NOMO-1 (cell line): ENCODE data around the gene C3orf20.
"Not testable (repeated sequence)": the region's sequence is repeated elsewhere in the genome, so short reads cannot be mapped to it uniquely, and the experiment has no call there.

ENCODE experiments used
- DNase-seq, 2 experiments: peaks; one replicate each; lab custom pipeline; 2025; ENCODE audit not compliant: unreplicated experiment in 2 of 2; lab: John Stamatoyannopoulos, UW

C3orf20 gene

DNA sequence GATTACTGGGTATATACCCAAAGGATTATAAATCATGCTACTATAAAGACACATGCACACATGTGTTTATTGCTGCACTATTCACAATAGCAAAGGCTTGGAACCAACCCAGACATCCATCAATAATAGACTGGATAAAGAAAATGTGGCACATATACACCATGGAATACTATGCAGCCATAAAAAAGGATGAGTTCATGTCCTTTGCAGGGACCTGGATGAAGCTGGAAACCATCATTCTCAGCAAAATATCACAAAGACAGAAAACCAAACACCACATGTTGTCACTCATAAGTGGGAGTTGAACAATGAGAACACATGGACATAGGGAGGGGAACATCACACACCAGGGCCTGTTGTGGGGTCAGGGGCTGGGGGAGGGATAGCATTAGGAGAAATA, 78.0 kb downstream of the C3orf20 start:
- not testable (repeated sequence) for DNase-seq

DNA sequence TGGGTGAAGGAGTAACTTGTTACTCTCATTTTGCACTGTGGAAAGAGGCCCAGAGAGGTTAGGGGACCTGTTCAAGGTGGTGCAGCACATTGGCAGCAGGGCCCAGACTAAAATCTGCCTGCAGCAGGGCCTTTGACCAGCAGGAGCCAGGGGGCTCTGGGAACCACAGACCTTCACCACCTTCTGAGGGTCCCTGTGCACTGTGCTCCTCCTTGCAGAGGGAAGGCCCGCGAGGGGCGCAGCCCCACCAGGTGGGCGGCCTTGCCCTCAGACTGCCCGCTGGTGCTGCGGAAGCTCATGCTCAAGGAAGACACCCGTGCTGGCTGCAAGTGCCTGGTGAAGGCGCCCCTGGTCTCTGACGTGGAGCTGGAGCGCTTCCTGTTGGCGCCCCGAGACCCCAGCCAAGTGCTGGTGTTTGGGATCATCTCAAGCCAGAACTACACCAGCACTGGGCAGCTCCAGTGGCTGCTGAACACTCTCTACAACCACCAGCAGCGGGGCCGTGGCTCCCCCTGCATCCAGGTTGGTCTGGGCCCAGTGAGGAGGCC, 82.3 kb downstream of the C3orf20 start:
- DNase-seq, result no peak

DNA sequence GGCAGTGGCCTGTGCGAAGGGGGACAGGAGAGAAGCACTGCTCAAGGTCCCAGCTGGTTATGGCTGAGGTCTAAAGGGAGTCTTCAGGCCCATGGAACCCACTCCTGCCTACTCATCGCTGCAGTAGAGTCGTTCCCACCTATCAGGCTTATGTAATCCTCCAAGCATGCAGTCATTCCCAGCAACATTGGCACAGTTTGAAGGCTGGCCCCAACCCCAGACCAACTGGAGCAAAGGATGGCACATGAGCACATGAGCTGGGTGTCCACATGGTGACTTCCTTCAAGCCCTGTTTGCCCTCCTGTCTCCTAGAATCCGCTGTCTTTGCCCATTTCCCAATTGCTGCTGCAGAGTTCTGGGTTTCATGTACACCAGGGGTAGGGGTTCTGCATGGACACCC, 83.4 kb downstream of the C3orf20 start:
- DNase-seq, result no peak

DNA sequence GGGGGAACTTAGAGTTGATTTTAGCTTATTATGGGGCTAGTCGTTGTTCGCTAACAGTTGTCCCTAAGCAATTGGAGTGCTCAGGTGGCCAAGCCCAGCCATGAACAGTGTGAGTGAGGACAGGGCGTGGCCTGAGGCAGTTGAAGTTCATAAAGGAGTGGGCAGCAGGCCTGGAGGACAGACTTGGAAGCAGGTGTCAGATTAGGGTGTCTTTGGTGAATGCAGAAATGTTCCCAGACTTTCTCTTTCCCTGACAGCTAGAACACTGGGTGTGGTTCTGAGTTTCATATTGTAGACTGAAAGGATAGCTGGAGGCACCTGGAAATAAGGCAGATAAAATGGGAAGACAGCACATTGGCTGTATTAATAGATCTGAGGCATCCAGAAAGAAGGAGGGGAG, 84.0 kb downstream of the C3orf20 start:
- no peak for DNase-seq

DNA sequence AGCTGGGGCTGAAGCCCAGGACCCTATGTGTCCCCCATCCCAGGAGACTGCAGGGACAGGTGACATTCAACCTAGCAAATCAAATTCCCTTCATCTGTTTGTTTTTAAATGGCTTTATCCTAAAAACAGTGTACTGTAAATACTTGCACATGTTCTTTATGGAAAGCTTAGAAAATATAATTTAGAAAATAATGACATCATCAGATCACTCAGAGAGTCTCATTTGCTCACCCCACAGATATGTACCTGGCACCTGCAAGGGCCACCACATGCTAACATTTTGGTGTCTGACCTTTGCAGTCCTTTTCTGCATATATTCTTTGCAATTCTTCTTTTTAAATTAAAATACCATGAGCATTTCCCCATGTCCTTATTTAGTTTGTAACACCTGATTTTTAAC, 85.2 kb downstream of the C3orf20 start:
- no peak for DNase-seq

DNA sequence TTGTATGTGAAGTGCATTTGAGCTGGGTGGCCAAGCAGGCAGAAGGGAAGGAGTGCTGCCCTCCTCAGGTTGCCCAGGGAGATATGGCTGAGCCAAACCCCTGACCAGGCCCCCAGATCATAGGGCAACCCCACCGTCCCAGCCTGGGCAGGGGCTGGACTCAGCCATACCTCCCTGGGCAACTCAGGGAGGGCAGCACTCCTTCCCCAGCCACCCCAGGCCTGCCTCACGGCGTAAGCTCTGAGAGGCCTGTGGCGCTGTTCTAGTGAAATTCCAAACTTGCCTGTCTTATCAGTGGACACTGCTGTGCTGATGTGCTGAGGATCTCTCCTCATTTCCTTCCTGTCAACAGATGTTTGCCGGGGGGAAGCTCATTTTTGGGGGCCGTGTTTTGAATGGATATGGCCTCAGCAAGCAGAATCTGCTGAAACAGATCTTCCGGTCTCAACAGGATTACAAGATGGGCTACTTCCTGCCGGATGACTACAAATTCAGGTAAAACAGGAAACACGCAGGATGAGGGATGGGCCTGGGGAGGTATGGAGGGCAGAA, 86.3 kb downstream of the C3orf20 start:
- DNase-seq, result no peak

DNA sequence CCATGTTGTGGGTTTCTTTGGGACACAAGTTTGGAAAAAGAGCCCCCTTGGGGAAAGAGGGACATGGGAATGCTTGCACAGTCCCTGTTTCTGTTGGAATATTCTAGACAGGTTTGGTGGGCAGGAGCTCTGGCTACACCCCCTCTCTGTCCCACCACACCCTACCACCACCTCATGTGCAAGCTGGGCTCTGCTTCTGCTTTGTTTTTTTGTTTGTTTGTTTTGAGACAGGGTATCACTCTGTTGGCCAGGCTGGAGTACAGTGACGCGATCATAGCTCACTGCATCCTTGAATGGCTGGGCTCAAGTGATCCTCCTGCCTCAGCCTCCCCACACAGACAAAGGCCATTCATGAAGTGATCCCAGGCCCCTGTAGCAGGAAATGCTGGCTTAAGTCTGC, 86.9 kb downstream of the C3orf20 start:
- no peak for DNase-seq

DNA sequence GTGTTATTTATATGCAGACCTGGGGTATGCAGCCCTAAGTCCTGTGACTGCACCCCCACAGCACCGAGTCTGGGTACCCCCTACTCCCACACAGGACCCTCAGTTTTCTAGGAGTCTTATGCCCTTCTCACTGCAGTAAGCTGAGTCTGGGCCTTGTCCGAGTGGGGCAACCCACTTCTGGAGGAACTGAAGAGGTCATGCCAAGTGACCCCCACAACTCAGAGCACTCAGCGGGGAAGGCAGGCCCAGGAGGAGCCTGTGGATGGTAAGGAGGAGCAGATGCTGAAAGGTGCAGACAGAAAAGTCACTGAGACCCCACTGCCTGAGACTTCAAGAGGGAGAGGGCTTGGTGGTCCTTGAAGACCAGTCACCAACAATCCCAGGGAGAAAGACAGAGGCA, 87.8 kb downstream of the C3orf20 start:
- no peak for DNase-seq

DNA sequence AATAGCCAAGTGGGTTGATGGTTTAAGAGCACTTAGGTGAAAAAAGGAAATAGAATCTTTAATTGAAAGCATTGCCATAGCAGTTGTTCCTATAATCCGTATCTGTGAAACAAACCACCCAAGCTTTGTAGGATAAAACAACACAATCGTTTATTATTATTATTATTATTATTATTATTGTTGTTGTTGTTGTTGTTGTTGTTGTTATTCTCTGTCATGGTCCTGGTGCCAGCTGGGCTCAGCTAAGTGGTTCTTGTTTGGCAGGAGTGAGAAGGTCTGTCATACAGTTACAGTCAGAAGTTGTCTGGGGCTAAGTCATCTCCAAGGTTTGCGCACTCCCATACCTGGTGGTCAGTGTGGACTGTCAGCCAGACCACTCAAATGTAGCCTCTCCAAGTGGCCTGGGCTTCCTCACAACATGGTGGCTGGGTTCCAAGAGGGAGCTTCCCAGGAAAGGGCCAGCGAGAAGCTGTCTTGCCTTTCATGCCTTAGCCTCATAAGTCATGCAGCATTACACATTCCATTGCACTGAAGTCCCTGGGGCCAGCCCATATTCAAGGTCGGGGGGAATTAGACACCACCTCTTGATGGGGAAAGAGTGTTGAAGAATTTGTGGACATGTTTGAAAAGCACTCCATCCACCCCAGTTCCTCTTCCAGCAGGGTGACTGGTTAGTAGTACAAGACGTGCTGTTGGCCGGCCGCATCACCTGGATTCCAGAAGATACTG, 89.6 kb downstream of the C3orf20 start:
- DNase-seq, result no peak

DNA sequence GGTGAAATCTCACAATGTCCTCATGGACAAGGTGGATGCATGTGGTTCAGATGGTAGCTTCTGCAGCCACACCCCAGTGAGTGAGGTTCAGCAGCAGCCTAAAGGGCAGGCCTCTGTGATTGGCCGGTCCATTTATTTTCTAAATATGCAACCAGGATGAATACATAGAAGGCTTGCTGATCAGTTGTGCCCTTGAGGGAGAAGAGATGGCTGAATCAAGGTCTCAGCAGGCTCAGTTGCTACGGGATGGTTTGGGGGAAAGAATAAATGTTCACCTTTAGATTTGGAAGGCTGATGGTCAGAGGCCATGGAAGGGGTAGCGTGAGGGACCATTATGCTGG, 90.1 kb downstream of the C3orf20 start:
- DNase-seq, result no peak

DNA sequence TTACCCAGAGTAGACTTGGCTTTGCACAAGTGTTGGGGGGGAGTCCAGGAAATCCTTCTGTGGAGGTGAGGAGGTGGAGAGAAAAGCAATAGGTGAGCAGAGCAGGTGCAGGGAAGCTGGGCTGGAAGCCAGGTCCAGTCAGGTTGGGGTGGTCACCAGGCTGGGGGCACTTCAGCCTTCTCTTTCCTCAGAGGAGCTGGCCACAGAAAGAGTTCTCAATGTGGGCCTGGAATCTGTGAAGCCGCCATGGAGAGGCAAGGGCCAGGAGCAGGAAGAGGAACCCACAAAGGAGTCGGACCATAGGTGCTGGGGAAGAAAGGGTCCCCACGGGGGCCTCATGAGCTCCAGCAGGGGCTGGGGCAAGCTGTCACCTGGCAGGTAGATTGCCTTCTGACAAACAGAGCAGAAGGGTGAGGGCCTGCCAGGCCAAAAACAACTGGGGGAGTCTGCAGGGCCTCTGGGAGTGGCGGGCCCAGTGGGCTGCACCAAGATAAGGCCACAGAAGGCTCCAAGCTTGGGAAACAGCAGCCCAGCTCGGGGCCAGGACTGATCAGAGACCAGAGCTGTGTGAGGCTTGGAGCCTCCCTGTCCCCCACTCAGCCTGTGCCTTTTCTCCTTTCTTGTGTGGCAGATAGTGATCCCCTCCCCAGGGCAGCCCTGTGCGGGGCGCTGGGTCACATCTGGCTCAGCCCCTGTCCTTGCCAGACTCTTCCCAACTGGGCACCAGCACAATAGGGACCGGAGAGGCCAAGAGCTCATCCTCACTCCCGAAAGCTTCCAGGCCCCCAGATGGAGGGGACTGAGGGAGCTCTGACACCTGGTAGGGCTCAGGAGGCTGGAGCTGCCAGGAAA, 90.9 kb downstream of the C3orf20 start:
- no peak for DNase-seq

DNA sequence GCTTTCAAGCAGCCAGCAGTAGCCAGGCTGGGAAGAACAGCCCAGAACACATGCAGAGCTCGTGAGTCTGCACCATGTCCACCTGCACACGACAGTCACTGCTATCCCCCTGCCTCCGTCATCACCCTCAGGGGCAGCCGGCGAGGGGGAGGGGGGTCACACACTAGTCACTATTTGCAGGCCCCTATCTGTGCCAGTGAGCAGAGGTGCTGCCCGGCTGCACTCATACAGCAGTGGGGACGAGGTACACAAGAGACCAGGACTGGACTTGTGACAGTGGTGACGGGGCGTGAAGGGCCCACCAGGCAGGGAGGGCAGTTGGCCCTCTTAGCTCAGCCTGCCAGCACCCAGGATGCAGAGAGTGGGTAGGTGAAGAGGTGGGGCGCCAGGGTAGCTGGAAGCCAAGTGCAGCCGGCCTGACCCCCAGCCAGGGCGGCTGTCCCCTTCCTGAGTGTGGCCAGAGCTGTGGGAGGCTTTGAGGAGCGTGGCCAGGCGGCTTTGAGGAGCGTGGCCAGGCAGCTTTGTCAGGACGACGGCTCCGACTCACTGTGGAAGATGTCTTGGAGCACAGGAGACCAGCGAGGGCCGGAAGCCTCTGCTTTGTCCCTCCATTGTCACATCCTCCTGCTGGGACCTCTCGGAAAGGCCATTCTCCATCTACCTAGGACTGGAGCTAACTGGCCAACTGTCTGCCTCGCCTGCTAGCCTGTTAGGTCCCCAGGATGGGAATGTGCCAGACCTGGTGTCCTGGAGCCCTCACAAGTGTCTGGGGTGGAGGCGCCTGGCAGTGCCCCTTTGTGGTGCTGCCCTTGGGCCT, 91.7 kb downstream of the C3orf20 start:
- DNase-seq, result no peak

DNA sequence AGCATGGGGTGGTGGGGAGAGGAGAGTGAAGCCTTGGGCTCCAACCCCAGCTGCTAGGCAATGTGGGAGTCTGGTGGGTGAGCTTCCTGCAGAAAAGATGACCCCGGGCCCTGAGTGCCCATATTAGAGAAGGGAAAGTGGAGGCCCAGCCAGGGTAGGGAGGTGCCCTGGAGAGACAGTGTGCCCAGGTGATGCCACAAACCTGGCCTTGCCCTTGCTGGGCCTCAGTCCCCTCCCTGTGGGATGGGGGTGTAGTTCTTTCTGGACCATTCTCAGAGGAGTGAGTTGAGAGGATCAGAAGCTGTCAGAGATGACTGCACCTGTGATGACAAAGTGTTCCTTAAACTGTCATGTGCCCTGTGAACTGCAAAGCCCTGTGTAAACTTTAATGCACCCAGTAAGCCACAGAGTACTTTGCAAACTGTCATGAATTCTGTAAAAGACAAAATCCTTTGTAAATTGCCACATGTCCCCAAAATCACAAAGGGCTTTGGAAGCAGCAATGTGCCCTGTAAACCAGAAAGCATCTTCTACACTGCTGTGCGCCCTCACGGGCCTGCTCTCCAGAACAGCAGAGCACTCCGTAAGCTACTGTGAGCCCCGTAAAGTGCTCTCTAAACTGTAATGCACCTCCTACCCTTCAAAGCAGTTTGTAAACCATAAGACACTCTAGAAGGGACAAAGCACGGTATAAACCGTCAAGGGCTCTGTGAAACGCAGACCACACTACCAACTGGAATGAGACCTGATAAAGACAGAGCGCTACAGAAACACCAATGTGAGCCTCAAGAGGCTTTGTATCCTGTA, 92.5 kb downstream of the C3orf20 start:
- no peak for DNase-seq

DNA sequence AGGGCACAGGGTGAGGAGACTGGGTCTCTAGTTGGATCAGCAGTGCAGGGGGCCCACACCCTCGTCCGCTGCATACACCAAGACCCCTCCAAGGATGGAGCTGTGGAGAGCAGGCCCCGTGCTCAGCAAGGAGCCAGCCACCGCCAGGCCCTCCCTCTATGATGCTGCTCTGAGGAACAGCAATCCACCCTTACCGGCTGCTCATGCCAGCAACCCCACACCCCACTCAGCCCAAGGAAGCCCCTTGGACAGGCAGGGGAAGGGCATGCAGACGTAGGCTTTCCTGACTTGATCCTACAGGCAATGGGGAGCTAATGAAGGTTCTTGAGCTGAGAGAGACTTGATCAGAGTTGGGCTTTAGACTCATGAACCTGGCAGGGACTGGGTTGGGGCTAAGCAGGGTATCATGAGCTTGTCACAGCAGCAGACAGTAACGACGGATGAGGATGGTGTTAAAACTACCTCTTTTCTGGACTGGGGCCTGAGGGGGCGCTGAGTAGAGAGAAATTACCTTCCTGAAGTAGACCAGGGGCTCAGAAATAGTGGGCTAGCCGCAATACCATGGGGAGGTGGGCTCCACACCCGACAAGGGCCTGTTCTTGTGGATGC, 93.3 kb downstream of the C3orf20 start:
- no peak for DNase-seq

DNA sequence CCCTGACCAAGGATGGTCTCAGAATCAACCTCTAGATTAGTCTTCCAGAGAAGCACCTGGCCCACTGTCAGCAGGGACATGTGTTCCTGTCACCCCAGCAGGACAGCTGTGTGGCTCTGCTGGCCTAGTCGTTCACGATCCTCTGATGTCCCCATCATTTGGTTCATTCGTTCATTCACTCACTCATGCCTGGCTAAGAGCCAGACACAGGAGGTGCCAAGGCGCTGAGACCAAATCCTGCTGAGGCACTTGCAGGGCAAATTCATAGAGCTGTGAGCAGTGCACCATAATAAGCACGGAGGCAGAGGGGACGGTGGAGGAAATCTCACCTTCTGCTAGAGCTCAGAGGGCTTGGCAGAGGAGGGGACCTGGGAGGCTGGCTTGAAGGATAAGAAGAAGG, 93.9 kb downstream of the C3orf20 start:
- DNase-seq, result no peak

DNA sequence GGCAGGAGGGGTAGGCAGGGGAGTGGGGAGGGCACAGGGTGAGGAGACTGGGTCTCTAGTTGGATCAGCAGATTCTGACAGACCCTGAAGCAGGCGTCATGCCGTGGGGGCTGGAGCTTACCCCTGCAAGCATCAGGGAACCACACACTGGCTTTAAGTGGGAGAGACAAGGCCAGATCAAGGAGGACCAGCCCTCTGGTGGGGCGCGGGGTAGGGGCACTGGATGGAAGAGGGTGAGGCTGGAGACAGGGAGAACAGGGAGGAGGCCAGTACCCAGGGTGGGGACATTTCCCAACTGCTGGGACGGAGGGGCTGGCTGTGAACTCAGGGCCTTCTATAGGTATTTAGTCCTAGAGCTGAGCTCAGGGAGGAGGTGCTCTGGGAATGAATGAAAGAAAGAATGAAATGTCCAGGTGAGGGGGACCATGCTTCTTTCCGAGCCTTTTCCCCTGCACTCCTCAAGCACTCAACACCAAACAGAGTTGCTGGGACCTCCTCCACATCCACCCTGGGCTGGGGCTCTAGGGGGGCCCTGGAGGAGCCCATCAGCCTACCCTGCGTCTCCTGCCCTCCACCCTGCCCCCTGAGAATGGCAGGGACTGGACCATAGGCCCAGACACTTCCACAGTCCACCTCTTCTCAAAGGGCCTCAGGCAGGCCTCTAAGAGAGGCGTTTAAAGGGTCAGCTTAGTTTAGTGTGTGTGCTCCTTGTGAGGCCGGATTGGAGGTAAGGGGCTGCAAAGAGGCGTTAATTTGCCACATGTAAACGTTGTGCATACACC, 94.8 kb downstream of the C3orf20 start:
- no peak for DNase-seq

DNA sequence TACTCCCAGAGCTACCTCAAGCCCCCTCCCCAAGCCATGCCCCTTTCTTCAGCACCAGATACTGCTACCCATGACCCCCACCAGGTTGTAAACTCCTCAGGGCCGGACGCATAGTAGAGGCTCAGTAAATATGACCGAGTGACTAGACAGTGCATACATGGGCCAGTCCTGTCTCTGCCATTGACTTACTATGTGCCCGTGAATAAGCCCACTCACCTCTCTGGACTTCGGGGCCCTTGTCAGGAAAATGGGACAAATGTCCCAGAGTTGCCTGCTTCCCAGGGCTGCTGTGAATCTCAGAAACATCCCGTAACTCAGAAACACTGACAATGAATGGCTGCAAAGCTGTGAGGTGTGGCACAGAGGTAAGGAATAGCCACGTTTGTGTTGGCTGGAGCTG, 95.7 kb downstream of the C3orf20 start:
- DNase-seq, result no peak

DNA sequence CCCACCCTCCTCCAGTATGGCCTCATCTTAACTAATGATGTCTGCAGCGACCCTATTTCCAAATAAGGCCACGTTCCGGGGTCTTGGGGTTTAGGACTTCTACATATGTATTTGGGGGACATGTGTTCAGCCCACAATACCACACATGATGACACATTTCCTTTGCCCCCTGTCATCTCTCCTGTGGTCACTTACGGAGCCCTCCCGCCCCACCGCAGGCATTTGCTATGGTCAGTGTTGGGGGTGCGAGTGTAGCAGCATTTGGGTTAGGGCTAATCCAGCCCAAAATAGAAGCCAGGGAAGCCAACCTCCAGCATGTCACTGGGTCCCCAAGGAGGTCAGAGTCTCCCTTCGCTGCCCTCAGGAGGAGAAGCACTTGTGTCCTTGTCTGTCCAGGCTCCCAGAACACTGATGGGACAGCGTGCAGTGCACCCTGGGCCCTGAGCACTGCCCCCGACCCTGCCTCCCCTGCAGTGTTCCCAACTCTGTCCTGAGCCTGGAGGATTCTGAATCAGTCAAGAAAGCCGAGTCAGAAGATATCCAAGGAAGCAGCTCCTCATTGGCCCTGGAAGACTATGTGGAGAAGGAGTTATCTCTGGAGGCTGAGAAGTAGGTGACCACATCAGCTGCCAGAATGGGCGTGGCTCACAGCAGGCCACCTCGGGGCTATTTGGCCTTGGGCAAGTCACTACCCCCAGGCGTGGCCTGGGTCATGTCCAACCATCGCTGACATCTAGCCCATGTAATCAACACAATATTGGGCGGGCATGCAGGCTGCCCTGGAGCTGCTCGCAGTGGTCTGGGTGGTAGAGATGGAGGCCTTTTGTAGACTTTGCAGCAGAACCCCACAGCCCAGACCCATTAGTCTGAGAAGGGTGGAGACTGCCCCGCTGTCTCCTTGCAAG, 96.9 kb downstream of the C3orf20 start:
- DNase-seq, result no peak
